HG03196 (cell line): ENCODE data around the gene COPS3.

Experiments
- ATAC-seq: cut with Tn5 transposase; IDR thresholded peaks from one replicate; pipeline ENCODE4 v1.9.1; 2021; ENCODE audit not compliant: unreplicated experiment

Gene COPS3

DNA sequence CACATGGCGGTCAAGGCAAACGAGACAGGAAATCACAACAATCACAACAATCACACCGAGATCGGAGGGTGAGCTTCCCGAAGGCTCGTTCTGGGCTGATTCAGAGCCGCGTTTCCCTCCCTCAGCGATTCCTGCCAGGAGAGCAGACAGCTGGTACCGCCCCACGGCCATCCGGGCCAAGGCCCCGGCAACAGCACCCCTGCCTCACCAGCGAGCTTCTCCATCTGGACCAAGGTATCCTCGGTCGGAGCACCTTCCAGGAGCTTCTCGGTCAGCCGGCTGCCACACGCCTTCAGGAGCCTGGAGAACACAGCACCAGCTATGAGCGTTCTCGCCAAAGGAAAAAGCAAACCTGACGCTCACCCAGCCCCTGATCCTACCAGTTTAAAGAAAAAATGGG lies 59.7 kb downstream of the COPS3 start:
- ATAC-seq: no peak

- ATAC-seq: no peak
Measured at GRCh38 chr17:17220529-17220928, 60.5 kb downstream of the COPS3 start.

GRCh38 chr17:17217995-17218394 lies 63.1 kb downstream of the COPS3 start:
- no peak for ATAC-seq

- ATAC-seq: no peak
Measured at GRCh38 chr17:17216776-17217175, 64.3 kb downstream of the COPS3 start.

DNA sequence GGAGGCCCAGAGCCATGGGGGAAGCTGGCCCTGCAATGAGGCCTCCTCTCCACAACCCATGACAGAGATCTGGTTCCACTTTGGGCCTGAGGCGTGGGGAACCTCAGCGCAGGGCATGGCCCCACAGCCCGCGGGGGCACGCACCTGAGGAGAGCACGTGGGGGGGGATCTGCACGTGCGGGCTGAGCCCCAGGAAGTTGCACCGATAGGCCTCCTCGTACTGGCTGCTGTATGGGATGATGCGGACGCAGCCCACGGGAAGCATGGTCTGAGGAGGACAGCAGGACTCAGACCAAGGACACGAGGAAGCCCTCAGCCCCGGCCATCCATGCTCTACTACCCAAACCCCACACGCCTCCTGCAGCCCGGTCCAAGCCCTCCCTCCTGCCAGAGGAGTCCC lies 64.8 kb downstream of the COPS3 start:
- ATAC-seq: no peak

DNA sequence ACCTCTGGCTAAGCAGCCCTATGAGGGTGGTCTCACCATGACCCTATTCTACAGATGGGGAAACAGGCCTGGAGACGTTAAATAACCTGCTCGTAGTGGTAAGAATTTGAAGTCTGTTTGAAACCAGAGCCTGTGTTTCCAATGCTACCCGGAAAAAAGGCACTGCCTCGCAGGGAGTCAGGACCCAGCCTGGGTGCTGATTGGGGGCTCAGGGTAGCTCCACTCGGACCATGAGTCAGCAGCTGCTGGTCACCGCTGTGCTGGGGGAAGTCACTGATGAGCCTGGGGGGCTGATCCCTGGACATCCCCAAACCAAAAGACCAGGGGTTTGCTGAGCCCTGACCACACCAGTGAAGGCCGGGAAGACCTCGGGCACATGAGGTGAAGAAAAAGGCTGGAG lies 65.5 kb downstream of the COPS3 start:
- ATAC-seq: no peak

DNA sequence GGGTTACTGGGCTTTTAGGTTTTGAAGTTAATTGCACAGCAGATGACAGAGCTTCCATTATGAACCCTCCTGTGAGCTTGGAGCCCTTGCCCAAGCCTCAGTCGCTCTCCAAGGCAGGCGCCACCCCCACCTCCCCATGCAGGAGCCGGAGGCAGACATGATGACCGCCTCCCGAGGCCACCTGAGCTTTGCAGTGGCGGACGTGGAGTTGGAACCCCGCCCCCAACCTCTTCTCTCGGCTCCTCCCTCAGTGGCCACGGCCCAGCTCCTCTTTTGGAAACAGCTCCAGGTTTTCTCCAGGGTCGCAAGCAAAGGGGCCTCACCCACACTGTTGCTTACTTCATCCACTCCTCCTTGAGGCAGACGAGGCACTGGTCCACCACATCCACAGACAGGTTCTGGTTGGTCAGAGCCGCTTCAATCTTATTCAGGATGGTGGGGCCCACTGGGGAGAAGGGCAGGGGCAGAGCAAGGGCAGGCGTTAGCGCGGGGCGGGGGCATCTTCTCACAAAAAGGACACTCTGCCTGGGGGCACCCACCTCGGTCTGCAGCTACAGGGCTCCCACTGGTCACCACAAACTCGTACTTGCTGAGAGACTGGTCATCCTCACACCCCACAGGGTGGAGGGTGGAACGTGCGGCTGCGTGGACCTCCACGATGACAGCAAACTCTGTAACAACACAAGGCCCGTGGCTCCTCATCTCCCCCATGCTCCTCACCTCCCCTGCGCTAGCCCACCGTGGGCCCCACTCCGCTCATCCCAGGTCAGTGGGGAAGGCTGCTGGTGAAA lies 66.2 kb downstream of the COPS3 start:
- no peak for ATAC-seq

DNA sequence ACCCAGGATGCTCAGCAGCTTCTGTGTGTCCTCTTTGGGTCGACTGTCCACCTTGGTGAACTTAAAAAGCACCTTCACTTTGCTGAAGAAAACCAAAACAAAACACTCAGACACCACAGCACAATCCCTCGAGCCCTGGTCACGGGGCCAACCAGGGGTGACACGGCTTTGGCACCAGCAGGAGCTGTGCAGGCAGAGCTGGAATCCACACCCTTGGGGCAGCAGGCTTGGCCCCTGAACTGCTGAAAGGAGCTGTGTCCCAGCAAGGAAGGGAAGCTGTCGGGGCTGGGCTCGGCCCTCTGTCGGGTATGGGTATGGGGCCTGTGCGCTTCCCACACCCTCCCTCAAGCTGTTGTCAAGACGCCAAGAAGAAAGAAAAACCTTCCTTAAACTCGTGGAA lies 67.3 kb downstream of the COPS3 start:
- ATAC-seq: no peak

DNA sequence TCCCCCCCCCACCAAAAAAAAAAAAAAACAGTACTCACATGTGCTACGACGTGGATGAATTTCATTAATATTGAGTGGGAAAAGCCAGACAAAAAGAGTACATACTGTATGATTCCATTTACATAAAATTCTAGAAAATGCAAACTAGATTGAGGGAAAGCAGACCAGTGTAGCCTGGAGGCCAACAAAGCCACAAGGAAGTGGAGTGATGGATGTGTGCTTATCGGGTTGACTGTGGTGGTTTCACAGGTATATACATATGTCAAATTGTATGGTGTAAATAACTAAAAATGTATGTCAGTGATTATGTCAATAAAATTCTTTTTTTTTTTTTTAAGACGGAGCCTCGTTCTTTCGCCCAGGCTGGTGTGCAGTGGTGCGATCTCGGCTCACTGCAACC lies 73.0 kb downstream of the COPS3 start:
- no peak for ATAC-seq

DNA sequence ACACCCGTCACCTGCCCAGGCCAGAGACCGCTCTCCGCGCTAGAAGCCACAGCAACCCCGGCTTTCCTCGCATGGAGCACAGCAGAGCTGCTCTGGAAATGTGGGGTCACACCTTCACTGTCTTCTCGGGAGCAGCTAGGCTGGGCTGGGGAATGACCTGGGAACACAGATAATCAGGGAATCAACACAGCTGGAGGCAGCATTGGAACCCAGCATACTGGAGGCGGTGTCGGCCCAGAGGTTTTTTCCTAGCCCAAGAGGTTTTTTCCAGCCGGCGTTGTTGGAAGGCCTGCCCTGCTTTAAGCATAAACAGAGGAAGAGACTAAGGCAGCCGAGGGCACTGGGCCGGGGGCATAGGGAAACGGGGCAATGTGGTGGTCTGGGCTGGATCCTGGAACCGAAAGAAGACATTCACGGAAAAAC lies 74.1 kb downstream of the COPS3 start:
- no peak for ATAC-seq

- ATAC-seq: no peak
Measured at GRCh38 chr17:17206124-17206912, 74.7 kb downstream of the COPS3 start, which contains the start of gene PLD6. Gene PLD6, minus strand, starts transcription at chr17:17206333. Its CDS starts 47 bp downstream, at chr17:17206286.

DNA sequence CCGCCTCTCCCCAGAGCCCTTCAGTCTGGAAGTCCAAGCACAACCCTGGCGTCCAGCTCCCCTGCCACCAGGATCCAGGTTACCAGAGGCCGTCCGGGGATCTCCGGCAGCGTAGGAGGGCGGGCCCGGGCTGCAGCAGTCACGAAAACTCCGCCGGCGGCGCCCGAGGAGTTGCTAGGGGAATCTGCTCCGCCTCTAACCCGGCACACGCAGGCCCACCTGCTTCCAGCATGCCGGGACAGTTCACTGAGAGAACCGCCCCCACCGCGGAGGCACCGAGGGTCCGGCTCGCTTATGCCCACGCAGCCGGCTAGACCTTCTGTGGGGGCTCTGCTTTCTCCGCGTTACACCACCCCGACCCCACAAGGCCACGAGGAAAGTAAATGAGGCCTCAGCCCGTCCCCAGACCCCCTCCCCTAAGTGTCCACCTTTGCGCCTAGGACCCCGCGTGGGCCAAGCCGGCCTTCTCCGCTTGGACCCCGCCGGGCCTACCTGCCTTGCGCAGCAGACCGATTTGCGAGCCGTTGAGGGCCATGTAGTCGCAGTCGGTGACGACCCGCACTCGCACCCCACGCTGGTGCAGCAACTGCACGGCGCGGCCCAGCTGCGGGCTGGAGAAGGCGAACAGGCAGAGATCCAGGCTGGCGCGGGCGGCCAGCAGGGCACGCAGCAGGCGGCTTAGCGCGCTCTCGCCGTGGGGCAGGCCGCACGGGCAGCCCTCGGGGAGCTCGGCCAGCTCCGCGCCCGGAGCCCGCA lies 75.5 kb downstream of the COPS3 start:
- ATAC-seq: no peak

- no peak for ATAC-seq
Measured at GRCh38 chr17:17204635-17205231, 76.3 kb downstream of the COPS3 start.

GRCh38 chr17:17204041-17204591 lies 76.9 kb downstream of the COPS3 start:
- no peak for ATAC-seq

GRCh38 chr17:17203173-17203730 lies 77.8 kb downstream of the COPS3 start:
- no peak for ATAC-seq

DNA sequence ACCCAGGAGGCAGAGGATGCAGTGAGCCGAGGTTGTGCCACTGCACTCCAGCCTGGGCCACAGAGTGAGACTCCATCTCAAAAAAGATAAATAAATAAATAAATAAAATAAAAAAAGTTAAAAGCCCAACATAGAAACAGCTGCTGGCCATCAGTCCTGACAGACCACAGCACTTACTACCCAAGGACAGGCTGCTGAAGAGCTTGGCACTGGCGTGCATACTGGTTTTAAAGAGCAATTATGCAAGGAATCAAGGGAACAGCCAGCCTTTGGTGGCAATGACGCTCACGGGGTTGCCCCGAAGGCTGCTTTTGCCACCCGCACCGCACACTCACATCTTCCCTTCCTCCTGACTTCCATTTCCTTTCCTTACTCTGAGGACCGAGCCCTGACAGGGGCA lies 79.1 kb downstream of the COPS3 start:
- ATAC-seq: no peak

DNA sequence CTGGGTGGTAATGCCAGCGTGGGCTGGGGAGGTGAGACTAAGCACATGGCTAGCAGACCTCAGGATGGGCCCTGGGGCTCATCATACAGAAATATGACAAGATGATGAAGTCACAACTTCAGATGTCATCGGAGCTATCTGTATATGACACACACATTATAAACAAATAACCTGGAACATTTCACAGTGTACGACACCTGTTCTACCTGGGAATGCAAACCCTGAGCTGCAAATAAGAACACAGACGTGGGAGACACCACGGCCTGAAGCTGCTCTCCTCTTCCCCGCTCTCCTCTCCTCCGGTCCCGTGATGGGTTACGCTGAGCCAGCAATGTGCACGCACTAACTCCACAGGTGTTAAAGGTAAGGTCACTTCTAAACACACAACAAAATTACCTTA lies 79.8 kb downstream of the COPS3 start:
- no peak for ATAC-seq

GRCh38 chr17:17200831-17201230 lies 80.2 kb downstream of the COPS3 start:
- no peak for ATAC-seq

DNA sequence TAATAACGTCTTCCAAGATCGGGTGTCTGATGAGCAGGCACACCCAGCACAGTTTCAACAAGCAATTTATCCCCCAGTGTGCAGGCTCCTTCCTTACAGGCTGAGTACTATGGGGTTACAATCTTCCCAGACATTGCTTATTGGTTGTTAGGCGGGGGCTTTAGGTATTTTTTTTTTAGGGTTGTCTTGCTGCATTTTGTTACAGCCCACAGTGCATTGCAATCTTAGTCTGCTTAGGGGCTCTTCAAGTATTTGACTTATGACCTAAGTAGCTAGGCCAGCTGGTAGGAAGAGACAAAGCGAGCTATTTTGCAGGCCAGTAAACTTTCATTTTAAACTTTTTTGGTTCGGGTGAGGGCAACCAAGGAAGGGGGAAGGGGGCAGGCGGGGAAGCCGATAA lies 80.7 kb downstream of the COPS3 start:
- no peak for ATAC-seq

DNA sequence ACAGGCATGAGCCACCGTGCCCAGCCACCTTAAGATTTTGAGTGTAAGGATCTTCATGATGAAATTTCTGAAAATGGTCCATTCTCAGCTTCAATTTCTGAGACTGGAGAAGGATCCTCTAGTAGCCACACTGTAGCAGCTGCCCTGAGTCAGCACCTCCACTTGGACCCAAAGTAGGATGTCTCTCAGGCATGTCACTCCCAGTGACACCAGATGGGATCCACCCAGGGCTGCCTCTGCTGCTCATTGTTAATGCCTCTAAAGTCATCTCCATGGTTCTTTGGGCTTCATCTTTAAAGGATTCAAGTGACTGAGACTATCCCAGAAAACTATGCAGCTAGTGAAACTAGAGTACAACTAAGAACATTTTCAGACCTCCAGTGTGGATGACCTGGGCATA lies 82.8 kb downstream of the COPS3 start:
- no peak for ATAC-seq

DNA sequence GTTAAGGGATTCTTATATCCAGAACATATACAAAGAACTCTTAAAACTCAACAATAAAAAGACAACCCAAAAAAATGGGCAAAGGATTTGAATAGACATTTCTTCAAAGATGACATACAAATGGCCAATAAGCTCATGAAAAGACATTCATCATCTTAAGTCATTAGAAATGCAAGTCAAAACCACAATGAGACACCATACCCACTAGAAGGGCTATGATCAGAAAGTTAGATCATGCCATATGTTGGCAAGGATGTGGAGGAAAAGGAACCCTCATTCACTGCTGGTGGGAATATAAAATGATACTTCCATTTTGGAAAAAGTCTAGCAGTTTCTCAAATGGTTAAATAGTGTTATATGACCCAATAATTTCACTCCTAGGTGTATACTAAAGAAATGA lies 84.3 kb downstream of the COPS3 start:
- ATAC-seq: no peak
